ENCODE data around the gene SPTBN5. TPM values are rescaled to one million over a fixed set of nuclear protein-coding genes. Genes with fewer than 3 reads are reported as not detected.

The SPTBN5 gene
- total and polyA plus RNA-seq, 10 of the 15 experiments (the other 5 are each of a cell fraction or from before 2014, with no cell fraction given): under 0.01 to 0.18 (median 0.04) TPM; not detected in 4

- TF ChIP-seq RELB (IDR thresholded peaks at IDR 0.05; ENCODE audit: low read depth): no peak
Measured at GRCh38 chr15:41822471-41822870, 71.4 kb downstream of the SPTBN5 start (continued).

- WGBS (ENCODE audit: insufficient coverage, insufficient replicate concordance, low lambda C conversion rate, missing lambda C conversion rate): 100% methylated on average over 3 of the region's 4 CpGs
- ATAC-seq: no peak
- Histone ChIP-seq H3K79me2 (ENCODE audit: control insufficient read depth, insufficient read depth, low read length) (no peaks in the 10 kb centered on the region), H3K4me2 (ENCODE audit: control insufficient read depth, insufficient read depth) (no peak overlapping the region), H3K36me3 (ENCODE audit: control insufficient read depth in 2 of 2, insufficient read depth in 2 of 2, low read length in 1 of 2) (peaks cover 6 to 18% of the 10 kb centered on the region in 2 experiments; a peak in 3 of 4 replicates), H3K4me3 (no peak overlapping the region), H2AFZ (ENCODE audit: control insufficient read depth, low read depth, low read length) (no peak overlapping the region), H3K27ac (ENCODE audit: control insufficient read depth, insufficient read depth) (no peak overlapping the region), H3K4me1 (ENCODE audit: control insufficient read depth, insufficient read depth, low read length) (no peaks in the 10 kb centered on the region), H4K20me1 (ENCODE audit: control insufficient read depth, insufficient read depth) (no peaks in the 10 kb centered on the region; the same call in 1 of the 2 replicates), H3K9me3 (replicated peaks; ENCODE audit: control insufficient read depth, insufficient read depth, low read length) (no peaks in the 10 kb centered on the region), H3K9ac (ENCODE audit: control insufficient read depth, insufficient read depth, low read length) (no peak overlapping the region), H3K27me3 (replicated peaks in 1 of 2; ENCODE audit: control insufficient read depth in 2 of 2, insufficient read depth in 2 of 2, low read length in 1 of 2) (no peaks in the 10 kb centered on the region)
- in situ Hi-C loops (cut with MboI) (no loop called here), intact Hi-C loops (cut with micrococcal nuclease; ENCODE audit: unreplicated experiment) (no loop called here)
- CTCF ChIA-PET: interaction anchor here (2.4 kb wide), 1 partner anchor 11 kb away, joined by 6 read pairs; no protein-coding TSS in a partner anchor
- SMC1A ChIA-PET (ENCODE audit: uncharacterized antibody, unreplicated experiment): no interaction called here
- RAD21 ChIA-PET (ENCODE audit: unreplicated experiment): interaction anchor here (1.2 to 2.2 kb wide), 3 partner anchors 10 to 48 kb away, joined by 3 to 11 read pairs (median 4); partner anchors contain the start of gene MAPKBP1
- no TSS peak for BruUV-seq (replicated peaks)
- no peak for FAIRE-seq
- no peak for DNase-seq (ENCODE audit: low read depth, low spot score)
- POLR2A ChIA-PET: interaction anchor here (0.6 kb wide), 1 partner anchor 86 kb away, joined by 3 read pairs; no protein-coding TSS in a partner anchor
- TF ChIP-seq BMI1 (IDR thresholded peaks at IDR 0.05; ENCODE audit: borderline replicate concordance) (no peak), BCL11A (IDR thresholded peaks at IDR 0.05; ENCODE audit: low read depth, low read length) (no peak), YBX1 (IDR thresholded peaks at IDR 0.05) (no peak), SMAD5 (IDR thresholded peaks at IDR 0.05; ENCODE audit: low read depth) (no peak), RELB (IDR thresholded peaks at IDR 0.05; ENCODE audit: low read depth) (no peak), SUZ12 (IDR thresholded peaks at IDR 0.05; ENCODE audit: unreplicated experiment) (no peak), CBFB (IDR thresholded peaks at IDR 0.05; ENCODE audit: low read depth) (no peak), RELA (IDR thresholded peaks at IDR 0.05; ENCODE audit: borderline replicate concordance, partially characterized antibody) (no peak), MYC (IDR thresholded peaks at IDR 0.05; ENCODE audit: insufficient read depth, insufficient read length, insufficient replicate concordance, low read length, severe bottlenecking) (no peak), NFIC (IDR thresholded peaks at IDR 0.05; ENCODE audit: low read depth, low read length) (no peak), RB1 (IDR thresholded peaks at IDR 0.05; ENCODE audit: borderline replicate concordance) (no peak), CEBPZ (IDR thresholded peaks at IDR 0.05; ENCODE audit: low read depth, low read length) (no peak), ESRRA (IDR thresholded peaks at IDR 0.05; ENCODE audit: low read length) (no peak), MXI1 (IDR thresholded peaks at IDR 0.05; ENCODE audit: low read depth, low read length) (no peak), GATAD2B (conservative IDR thresholded peaks at IDR 0.05; ENCODE audit: low read depth) (no peak)
Measured at GRCh38 chr15:41821831-41822230, 72.0 kb downstream of the SPTBN5 start.

Data from GM12878 (cell line).